GM12878 (cell line): ENCODE results near the gene GON4L. TPM values are rescaled to one million over a fixed set of nuclear protein-coding genes. Genes with fewer than 3 reads are reported as not detected.
"Not testable (repeated sequence)": the region's sequence is repeated elsewhere in the genome, so short reads cannot be mapped to it uniquely, and the experiment has no call there.

ENCODE experiments used
- ATAC-seq: fragments of 200-7000 bp; cut with Tn5 transposase; 3 replicates; pipeline ENCODE4 v1.9.1; 2020; ENCODE audit warnings: mild to moderate bottlenecking, moderate library complexity
- BruUV-seq: library from RNA; stranded (reverse); fragments of 400-500 nt; replicated peaks from 2 replicates; lab custom pipeline; 2021; lab: Mats Ljungman, UMichigan
- CTCF ChIA-PET: fragments of 300-600 bp; sonication (Branson Sonifier 250); formaldehyde crosslinking; extraction: SDS; loops from one replicate; lab custom pipeline; 2021; ENCODE audit warnings: inconsistent platforms; lab: Yijun Ruan, JAX
- POLR2A ChIA-PET: fragments of 350-600 bp; formaldehyde crosslinking; extraction: SDS; loops from one replicate; lab custom pipeline; 2021; ENCODE audit warnings: inconsistent platforms; lab: Charles Lee
- RAD21 ChIA-PET: fragments of 300-600 bp; sonication (Branson Sonifier 250); formaldehyde crosslinking; loops from one replicate; lab custom pipeline; 2023; ENCODE audit warnings: antibody characterized with exemption; ENCODE audit not compliant: unreplicated experiment; lab: Charles Lee
- SMC1A ChIA-PET: fragments of 300-600 bp; sonication (Branson Sonifier 250); formaldehyde crosslinking; loops from one replicate; lab custom pipeline; 2023; ENCODE audit not compliant: unreplicated experiment, uncharacterized antibody; lab: Charles Lee
- DNase-seq: peaks from one replicate; pipeline ENCODE4 v3.0.0-alpha.2; 2011; ENCODE audit warnings: low read depth, low spot score
- FAIRE-seq: peaks from 3 replicates; lab custom pipeline; 2011; peaks lifted over from hg19 to GRCh38; lab: Jason Lieb, UNC
- H2AFZ ChIP-seq: 2 replicates; pipeline ENCODE4 v1.6.0; 2011; ENCODE audit warnings: low read depth, low read length, control low read depth; ENCODE audit not compliant: control insufficient read depth
- H3K27ac ChIP-seq: 2 replicates; pipeline ENCODE4 v1.5.1; 2011; ENCODE audit warnings: control low read depth; ENCODE audit not compliant: control insufficient read depth, insufficient read depth
- H3K27me3 ChIP-seq, 2 experiments: replicated peaks in 1 of 2; 2 replicates each; pipeline versions ENCODE4 v1.6.0 to v1.6.1; 2011; ENCODE audit warnings: low read length in 1 of 2; ENCODE audit not compliant: control insufficient read depth in 2 of 2, insufficient read depth in 2 of 2
- H3K36me3 ChIP-seq, 2 experiments: 2 replicates each; pipeline ENCODE4 v1.5.1; 2011; ENCODE audit warnings: low read length in 1 of 2; ENCODE audit not compliant: control insufficient read depth in 2 of 2, insufficient read depth in 2 of 2
- H3K4me1 ChIP-seq: 2 replicates; pipeline ENCODE4 v1.6.1; 2011; ENCODE audit warnings: mild to moderate bottlenecking, low read length, moderate library complexity, mixed read lengths; ENCODE audit not compliant: control insufficient read depth, insufficient read depth
- H3K4me2 ChIP-seq: 2 replicates; pipeline ENCODE4 v1.6.0; 2011; ENCODE audit warnings: control low read depth; ENCODE audit not compliant: control insufficient read depth, insufficient read depth
- H3K4me3 ChIP-seq: fragments of 200-600 bp; sonication (generic); 2 replicates; pipeline ENCODE4 v1.5.1; 2016
- H3K79me2 ChIP-seq: 2 replicates; pipeline ENCODE4 v1.6.0; 2011; ENCODE audit warnings: low read length; ENCODE audit not compliant: control insufficient read depth, insufficient read depth
- H3K9ac ChIP-seq: 2 replicates; pipeline ENCODE4 v1.8.0; 2011; ENCODE audit warnings: low read length, control low read depth, mixed read lengths; ENCODE audit not compliant: control insufficient read depth, insufficient read depth
- H3K9me3 ChIP-seq: replicated peaks from 3 replicates; pipeline ENCODE4 v1.5.1; 2011; ENCODE audit warnings: mild to moderate bottlenecking, low read length; ENCODE audit not compliant: control insufficient read depth, insufficient read depth
- H4K20me1 ChIP-seq: 2 replicates; pipeline ENCODE4 v1.6.0; 2011; ENCODE audit not compliant: control insufficient read depth, insufficient read depth
- E2F4 ChIP-seq: IDR thresholded peaks from 2 replicates; pipeline ENCODE4 v1.6.1; 2012; ENCODE audit warnings: low read depth, low read length, improper control_type of control experiment
- IRF4 ChIP-seq: IDR thresholded peaks from 2 replicates; pipeline ENCODE4 v1.6.1; 2011; ENCODE audit warnings: low read depth, low read length
- NR2F1 ChIP-seq: fragments of 450-650 bp; conservative IDR thresholded peaks from 2 replicates; pipeline ENCODE4 v1.6.1; 2017; ENCODE audit warnings: mild to moderate bottlenecking
- POLR2AphosphoS5 ChIP-seq: IDR thresholded peaks from 2 replicates; pipeline ENCODE4 v1.6.1; 2011; ENCODE audit warnings: mild to moderate bottlenecking, low read length, inconsistent platforms
- RUNX3 ChIP-seq: IDR thresholded peaks from 2 replicates; pipeline ENCODE4 v1.6.1; 2012; ENCODE audit warnings: low read length, inconsistent platforms
- SREBF1 ChIP-seq: IDR thresholded peaks from 2 replicates; pipeline ENCODE4 v1.6.1; 2012; ENCODE audit warnings: mild to moderate bottlenecking, low read length
- TAF1 ChIP-seq: IDR thresholded peaks from 2 replicates; pipeline ENCODE4 v1.6.1; 2011; ENCODE audit warnings: mild to moderate bottlenecking, low read depth, low read length, borderline replicate concordance
- WGBS: methylation state at CpG from one replicate; pipeline ENCODE4 v1.1.6; 2016; ENCODE audit warnings: low lambda C conversion rate; ENCODE audit not compliant: insufficient replicate concordance, insufficient coverage; ENCODE audit errors: missing lambda C conversion rate; 5-methylcytosine and 5-hydroxymethylcytosine counted together
- in situ Hi-C: fragments of 300-500 bp; cut with MboI; formaldehyde crosslinking; loops from 9 replicates; pipeline ENCODE4 v1.14.3; 2018; ENCODE audit warnings: mixed read lengths
- intact Hi-C: fragments of 100-400 bp; cut with micrococcal nuclease; formaldehyde crosslinking; loops from one replicate; pipeline ENCODE4 v1.14.2; 2022; ENCODE audit not compliant: unreplicated experiment
- polyA plus RNA-seq, 11 experiments: library from polyadenylated mRNA; depleted of rRNA in 4 of 11; unstranded in 6 of 11; stranded (reverse) in 5 of 11; fragments of >200 nt; fragmentation: Nextera tagmentation in 4 of 11; fragmentation: Illumina TruSeq in 1 of 11; extraction: Ambion mirVana in 4 of 11; extraction: Trizol in 1 of 11; gene quantifications; 1 replicate in 1 of 11; 2 replicates in 10 of 11; pipeline versions ENCODE4 v1.2.1 to v1.2.3, GENCODE V29; 2011 to 2016; ENCODE audit warnings: inconsistent platforms in 2 of 11, missing spikeins in 2 of 11, low read depth in 1 of 11
- total RNA-seq, 4 experiments: library from RNA; depleted of rRNA in 3 of 4; stranded (reverse); fragments of >200 nt in 3 of 4; fragmentation: Illumina TruSeq in 1 of 4; extraction: Trizol in 1 of 4; gene quantifications; 2 replicates each; pipeline versions ENCODE4 v1.2.1 to v1.2.3, GENCODE V29; 2013 to 2021

Gene GON4L
- total and polyA plus RNA-seq, 10 of the 15 experiments (the other 5 are each of a cell fraction or from before 2014, with no cell fraction given) = 17.7 to 40.7 (median 28.0) TPM

GRCh38 chr1:155801149-155801548, 55.9 kb downstream of the GON4L start (continued):
- TF ChIP-seq SREBF1 = no peak
- TF ChIP-seq IRF4 = no peak
- no peak for TF ChIP-seq NR2F1
- no peak for TF ChIP-seq RUNX3
- TF ChIP-seq E2F4 = no peak
- no peak for TF ChIP-seq POLR2AphosphoS5
- no peak for TF ChIP-seq TAF1

GRCh38 chr1:155795618-155796017, 61.4 kb downstream of the GON4L start:
- H3K4me3 ChIP-seq, H3K4me2 ChIP-seq, DNase-seq, in situ Hi-C loops, FAIRE-seq, H3K79me2 ChIP-seq, POLR2A ChIA-PET, H3K27ac ChIP-seq, H2AFZ ChIP-seq, H3K4me1 ChIP-seq, BruUV-seq, RAD21 ChIA-PET, H3K9me3 ChIP-seq, H3K9ac ChIP-seq, H4K20me1 ChIP-seq, H3K27me3 ChIP-seq, intact Hi-C loops, CTCF ChIA-PET, SMC1A ChIA-PET, ATAC-seq: not testable (repeated sequence)
- WGBS = 98% methylated on average over 4 of the region's 4 CpGs
- H3K36me3 ChIP-seq = peaks cover 3 to 25% of the 10 kb centered on the region in 2 experiments
